ENCODE measurements around the gene CREB5.

Gene CREB5

DNA sequence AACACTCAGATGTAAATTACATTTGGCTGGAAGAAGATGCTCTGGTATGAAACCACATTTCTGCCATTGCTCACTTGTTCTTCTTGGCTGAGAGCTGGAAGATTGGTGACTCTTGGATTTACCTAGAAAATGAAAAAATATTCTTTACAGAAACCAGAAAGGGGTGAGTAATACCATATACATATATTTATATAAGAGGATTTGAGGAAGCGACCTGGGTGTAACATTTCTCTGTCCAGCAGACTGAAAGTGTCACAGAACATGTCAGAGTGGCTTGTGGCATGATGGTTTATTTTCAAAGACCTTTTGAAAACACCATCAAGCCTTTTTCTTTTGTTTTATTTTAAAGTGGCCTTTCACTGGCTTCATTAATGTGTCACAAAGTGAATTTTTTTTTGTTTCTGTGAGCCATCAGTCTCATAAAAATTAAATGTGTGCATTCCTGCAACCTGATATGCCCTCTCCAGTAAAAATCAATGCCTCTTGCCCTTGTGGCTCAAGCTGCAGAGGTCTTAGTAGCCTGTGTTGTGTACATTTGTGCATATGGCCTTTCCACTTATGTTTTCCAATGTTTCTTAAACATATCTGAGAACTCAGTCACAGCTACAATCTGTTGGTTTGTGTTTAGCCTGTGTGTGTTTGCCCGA lies 23.5 kb downstream of the CREB5 start:
- DNase-seq: no peak

DNA sequence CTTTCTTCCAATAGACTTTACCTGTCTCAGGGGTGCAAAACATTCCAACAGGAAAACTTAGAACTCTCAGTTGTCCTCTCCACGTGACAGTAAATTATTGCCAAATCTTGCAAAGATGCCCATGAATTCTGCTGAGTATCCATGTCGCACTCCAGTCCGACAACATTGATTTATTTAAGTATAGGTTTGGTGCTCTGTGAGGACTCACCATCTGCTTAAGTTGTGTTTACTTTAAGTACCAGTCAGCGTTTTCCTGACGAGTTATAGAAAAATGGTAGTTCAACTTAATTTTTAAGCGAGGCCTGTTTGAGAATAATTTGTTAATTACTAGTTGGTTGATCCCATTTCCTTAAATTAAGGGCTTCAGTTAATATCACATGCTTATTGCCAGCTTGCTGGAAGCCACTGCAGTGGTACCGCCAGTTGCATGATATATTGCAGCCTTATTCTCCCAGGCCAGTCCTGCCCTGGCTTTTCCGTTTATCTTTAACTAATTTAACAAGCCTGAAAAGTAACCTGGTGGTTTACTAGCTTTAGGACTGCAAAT lies 27.8 kb downstream of the CREB5 start:
- no peak for DNase-seq

DNA sequence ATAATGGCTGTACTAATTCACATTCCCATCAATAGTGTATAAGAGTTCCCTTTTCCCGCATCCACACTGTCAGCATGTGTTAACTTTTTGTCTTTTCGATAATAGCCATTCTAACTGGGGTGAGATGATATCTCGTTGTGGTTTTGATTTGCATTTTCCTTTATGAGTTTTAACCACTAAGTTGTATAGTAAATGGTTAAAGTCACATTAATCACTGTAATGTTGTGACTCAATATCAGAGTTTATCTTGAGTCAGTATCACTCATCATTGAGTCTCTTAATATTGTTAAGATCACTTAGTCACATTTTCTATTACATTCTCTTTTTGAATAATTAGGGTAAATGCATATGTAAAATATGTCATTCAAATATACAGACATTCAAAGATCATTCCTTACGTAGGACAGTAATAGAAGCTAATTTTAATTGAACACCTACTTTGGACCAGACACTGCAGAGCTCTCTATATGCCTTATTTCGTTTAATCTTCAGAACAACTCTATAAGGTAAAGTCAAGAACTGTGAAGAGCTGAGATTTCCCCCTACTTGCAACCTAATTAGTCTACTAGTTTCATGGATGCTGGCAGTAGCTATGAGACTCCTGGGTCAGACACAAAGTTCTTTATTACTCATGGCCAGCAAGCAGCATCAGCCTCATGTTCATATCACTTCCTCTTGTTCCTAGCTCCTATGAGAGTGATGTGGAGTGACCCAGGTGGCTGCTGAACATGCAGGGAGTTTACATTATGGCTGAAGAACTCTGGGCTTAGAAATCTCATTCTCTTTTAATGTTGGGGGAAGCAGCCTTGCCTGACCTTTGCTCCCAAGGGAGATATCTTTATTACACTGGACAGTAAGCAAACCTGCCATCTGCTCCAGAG lies 30.5 kb downstream of the CREB5 start:
- DNase-seq: no peak

DNA sequence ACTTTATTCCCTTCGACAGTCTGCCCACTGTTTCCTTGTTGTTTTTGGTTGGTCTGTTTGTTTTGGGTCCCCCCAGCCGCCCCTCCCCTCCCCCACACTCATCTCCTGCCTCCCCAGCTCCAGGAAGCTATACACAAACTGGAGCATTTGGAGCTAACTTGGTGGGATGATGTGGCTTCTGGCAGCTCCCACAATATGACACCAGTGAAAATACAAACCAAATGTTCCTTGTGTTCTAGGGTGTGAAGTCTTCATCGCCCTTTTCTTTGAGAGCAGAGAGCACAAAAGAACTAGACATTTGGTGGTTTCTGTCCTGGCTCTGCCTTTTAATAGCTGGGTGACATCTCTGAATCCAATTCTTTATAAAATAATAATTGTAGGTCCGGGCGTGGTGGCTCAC lies 33.8 kb downstream of the CREB5 start:
- DNase-seq: no peak

- no peak for DNase-seq
These were observed 34.8 kb downstream of the CREB5 start for GRCh38 chr7:28447071-28447470.

GRCh38 chr7:28448708-28449107 lies 36.4 kb downstream of the CREB5 start:
- DNase-seq: no peak

- no peak for DNase-seq
These were observed 40.4 kb downstream of the CREB5 start for GRCh38 chr7:28452681-28453080.

- no peak for DNase-seq
These were observed 43.2 kb downstream of the CREB5 start for GRCh38 chr7:28455486-28455885.

- no peak for DNase-seq
These were observed 43.7 kb downstream of the CREB5 start for GRCh38 chr7:28456044-28456443.

DNA sequence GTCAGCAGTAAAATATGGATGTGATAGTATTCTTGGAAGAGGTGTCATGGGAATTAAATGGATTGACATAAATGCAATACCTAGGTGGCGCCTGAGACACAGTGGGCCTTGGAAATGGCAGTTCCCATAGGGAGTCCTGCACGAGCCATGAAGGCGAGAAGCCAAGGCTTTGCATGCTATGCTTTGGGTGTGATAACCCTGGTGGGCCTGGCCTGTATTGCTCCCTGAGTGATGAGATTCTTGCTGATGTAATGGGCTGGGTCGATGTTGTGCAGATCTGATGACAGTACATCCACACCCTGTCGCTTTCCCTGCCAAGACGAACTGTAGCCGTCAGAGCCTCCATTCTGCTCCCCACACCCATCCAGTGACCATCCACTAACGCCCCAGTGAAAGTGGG lies 46.4 kb downstream of the CREB5 start:
- no peak for DNase-seq

GRCh38 chr7:28459306-28459705 lies 47.0 kb downstream of the CREB5 start:
- DNase-seq: no peak

DNA sequence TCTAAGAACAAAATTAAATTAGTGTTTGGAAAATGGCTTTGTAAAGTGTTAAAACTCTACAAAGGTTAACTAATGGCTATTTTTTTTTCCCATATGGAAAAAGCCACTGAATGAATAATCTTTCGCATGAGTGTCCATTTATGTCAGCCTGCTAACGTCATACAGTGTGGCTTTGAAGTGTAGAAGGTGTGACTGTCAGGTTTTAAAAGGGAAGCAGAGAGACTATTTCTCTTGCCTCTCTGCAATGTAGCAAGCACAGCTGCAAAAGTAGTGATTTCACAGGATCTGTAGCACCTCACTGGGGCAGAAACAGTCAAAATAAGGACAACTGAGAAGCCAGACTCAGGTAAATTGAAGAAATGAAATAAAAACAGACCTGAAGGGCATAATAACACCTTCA lies 53.4 kb downstream of the CREB5 start:
- DNase-seq: no peak

DNA sequence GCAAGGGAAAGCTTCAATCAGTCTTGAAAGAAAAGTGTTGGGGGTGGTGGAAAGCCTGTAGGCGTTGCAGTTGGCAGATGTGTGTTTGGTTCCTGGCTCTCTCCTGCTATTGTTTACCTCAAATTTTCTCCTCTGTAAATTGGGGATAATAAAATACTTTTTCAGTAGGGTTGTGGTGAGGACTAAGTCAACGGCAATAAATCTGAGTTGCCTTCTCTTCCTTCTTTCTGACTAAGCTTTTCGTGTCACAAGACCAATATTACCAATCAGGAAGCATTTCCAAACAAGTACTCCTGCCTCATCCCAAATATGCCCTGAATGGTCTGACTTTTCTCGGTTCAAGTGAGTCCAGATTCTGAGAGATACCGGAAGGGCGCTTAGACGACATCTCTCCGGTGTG lies 54.0 kb downstream of the CREB5 start:
- no peak for DNase-seq

- DNase-seq: no peak
These were observed 54.6 kb downstream of the CREB5 start for GRCh38 chr7:28466885-28467284.

DNA sequence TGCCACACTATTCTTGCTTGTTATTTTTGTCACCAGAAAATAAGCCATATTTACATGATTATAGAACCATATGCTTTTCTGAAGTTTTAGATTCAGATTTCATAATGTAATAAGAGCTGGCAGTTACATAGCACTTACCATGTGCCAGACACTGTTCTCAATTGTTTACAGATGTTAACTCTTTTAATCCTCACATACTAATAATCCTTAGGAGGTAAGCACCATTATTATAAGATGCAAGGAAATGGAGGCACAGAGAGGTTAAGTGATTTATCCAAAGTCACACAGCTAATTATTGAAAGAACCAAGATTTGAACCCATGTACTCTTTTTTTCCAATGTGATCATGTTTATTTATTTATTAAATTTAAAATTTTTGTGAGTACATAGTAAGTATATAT lies 57.2 kb downstream of the CREB5 start:
- DNase-seq: no peak

DNA sequence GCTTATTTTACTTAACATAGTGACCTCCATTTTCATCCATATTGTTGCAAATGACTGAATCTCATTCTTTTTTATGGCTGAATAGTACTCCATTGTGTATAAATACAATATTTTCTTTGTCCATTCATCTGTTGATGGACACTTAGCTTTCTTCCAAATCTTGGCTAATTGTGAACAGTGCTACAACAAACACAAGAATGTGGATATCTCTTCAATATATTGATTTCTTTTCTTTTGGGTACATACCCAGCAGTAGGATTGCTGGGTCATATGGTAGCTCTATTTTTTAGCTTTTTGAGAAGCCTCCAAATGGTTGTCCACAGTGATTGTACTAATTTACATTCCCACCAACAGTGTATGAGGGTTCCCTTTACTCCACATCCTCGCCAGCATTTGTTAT lies 58.0 kb downstream of the CREB5 start:
- DNase-seq: no peak

GRCh38 chr7:28472332-28472731 lies 60.0 kb downstream of the CREB5 start:
- DNase-seq: no peak

- peak; percentile 58 for DNase-seq
These were observed 61.4 kb downstream of the CREB5 start for GRCh38 chr7:28473571-28474281.

GRCh38 chr7:28474282-28474638 lies 61.9 kb downstream of the CREB5 start:
- DNase-seq: peak; percentile 60

- DNase-seq: no peak
These were observed 62.3 kb downstream of the CREB5 start for GRCh38 chr7:28474640-28475039.

DNA sequence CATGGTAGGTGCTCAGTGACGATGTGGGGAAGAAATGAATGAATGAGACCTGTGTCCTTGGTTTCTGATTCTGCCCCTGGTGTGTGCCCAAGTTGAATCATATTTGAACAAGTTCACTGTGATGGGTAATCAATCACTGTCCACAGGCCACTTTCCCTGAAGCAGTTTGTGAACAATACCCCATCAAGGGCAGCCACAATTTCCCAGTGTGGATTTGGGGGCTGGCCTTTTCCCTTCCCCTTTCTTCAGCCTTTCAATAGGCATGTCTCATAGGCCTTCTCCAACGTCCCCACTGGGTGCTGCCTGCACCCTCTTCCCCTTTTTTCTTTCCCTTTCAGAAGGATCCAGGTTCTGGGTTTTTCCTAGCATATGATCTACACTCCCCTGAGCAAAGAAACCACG lies 64.7 kb downstream of the CREB5 start:
- no peak for DNase-seq

DNA sequence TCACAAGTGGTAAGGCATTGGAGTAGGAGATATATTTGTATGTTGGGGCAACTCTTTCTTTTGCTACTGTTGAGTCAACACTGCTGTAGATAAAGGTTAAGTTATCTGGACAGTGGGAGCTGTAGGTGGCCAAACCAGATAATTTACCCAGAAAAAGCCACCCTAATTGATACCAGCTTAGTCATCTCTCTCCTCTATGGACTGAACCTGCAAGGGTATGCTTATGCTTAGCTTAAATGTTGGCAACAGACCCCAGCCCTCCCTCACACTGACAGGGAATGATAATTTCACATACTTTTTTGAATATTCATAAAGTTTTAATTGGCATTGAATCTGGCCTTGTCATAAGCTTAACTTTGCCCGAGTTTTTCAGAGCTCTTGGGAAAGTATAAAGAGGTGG lies 66.3 kb downstream of the CREB5 start:
- no peak for DNase-seq

- no peak for DNase-seq
These were observed 67.2 kb downstream of the CREB5 start for GRCh38 chr7:28479507-28479947.

DNA sequence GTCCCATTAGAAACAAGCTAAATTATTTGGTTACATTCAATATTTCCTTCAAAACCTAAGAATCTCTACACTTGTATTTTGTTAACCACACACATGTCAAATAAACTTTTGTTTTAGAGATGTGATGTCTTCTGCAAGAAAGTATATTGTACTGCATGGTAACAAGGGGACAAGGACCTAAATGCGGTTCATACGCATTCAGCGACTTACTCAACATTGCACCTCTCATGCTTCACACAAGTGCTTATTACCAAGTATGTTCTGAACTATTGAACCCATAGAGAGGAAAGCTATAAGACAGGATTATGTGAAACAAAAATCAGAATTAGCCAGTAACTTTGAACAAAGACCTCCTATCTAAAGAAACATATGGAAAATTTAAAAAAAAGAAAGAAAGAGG lies 68.3 kb downstream of the CREB5 start:
- no peak for DNase-seq

Measured in left hindlimb (tissue), 1 donor.